ENCODE measurements around the gene KIRREL3.

The KIRREL3 gene

GRCh38 chr11:126739499-126740145 is 260.9 kb downstream of the KIRREL3 start:
- TF ChIP-seq CTCF (IDR thresholded peaks at IDR 0.05; ENCODE audit: insufficient read depth, low read length, missing control alignments), result no peak
- POLR2A ChIA-PET, result no interaction called here
- no peak for DNase-seq (ENCODE audit: low read depth, low spot score)
- CTCF ChIA-PET, result no interaction called here
- H3K4me3 ChIP-seq (ENCODE audit: low read depth, low read length), result no peak overlapping the region

GRCh38 chr11:126738295-126739031 is 262.1 kb downstream of the KIRREL3 start:
- ChIA-PET POLR2A (no interaction called here), CTCF (interaction anchor here (1.0 to 1.8 kb wide), 3 partner anchors 20 to 252 kb away, joined by 3 to 8 read pairs (median 3); no protein-coding TSS in a partner anchor)
- TF ChIP-seq CTCF (IDR thresholded peaks at IDR 0.05; ENCODE audit: insufficient read depth, low read length, missing control alignments), result no peak

GRCh38 chr11:126736682-126737572 is 263.6 kb downstream of the KIRREL3 start:
- CTCF ChIA-PET, result interaction anchor here (0.6 to 1.8 kb wide), 4 partner anchors 9 to 253 kb away, joined by 3 to 8 read pairs (median 3); no protein-coding TSS in a partner anchor
- no peak for DNase-seq (ENCODE audit: low read depth, low spot score)
- no peak overlapping the region for H3K4me3 ChIP-seq (ENCODE audit: low read depth, low read length)
- POLR2A ChIA-PET, result no interaction called here
- TF ChIP-seq CTCF (IDR thresholded peaks at IDR 0.05; ENCODE audit: insufficient read depth, low read length, missing control alignments), result no peak

More at GRCh38 chr11:126738295-126739031, 262.1 kb downstream of the KIRREL3 start:
- no peak overlapping the region for H3K4me3 ChIP-seq (ENCODE audit: low read depth, low read length)
- DNase-seq (ENCODE audit: low read depth, low spot score), result no peak

GRCh38 chr11:126734752-126735151 is 265.8 kb downstream of the KIRREL3 start:
- ChIA-PET CTCF (interaction anchor here (1.0 kb wide), 1 partner anchor 255 kb away, joined by 3 read pairs; no protein-coding TSS in a partner anchor), POLR2A (no interaction called here)
- no peak for DNase-seq (ENCODE audit: low read depth, low spot score)
- TF ChIP-seq CTCF (IDR thresholded peaks at IDR 0.05; ENCODE audit: insufficient read depth, low read length, missing control alignments), result no peak
- no peak overlapping the region for H3K4me3 ChIP-seq (ENCODE audit: low read depth, low read length)

- CTCF ChIA-PET, result no interaction called here
Measured at GRCh38 chr11:126733685-126734084, 266.9 kb downstream of the KIRREL3 start.

More at GRCh38 chr11:126733685-126734084, 266.9 kb downstream of the KIRREL3 start:
- H3K4me3 ChIP-seq (ENCODE audit: low read depth, low read length), result no peak overlapping the region
- TF ChIP-seq CTCF (IDR thresholded peaks at IDR 0.05; ENCODE audit: insufficient read depth, low read length, missing control alignments), result no peak
- POLR2A ChIA-PET, result interaction anchor here (0.7 kb wide), 1 partner anchor 61 kb away, joined by 3 read pairs; no protein-coding TSS in a partner anchor
- DNase-seq (ENCODE audit: low read depth, low spot score), result no peak
